ENCODE data around the gene C4B.

The C4B gene

GRCh38 chr6:32082935-32083334 lies 68.3 kb downstream of the C4B start:
- Histone ChIP-seq H3K27me3 (ENCODE audit: control insufficient read depth, insufficient read depth, low read length) (peaks cover 8% of the 10 kb centered on the region), H3K36me3 (ENCODE audit: control insufficient read depth, insufficient read depth, low read length) (peaks cover 6% of the 10 kb centered on the region), H3K9me3 (ENCODE audit: control insufficient read depth, insufficient read depth, low read length) (no peaks in the 10 kb centered on the region), H3K4me3 (ENCODE audit: low read depth, low read length) (no peak overlapping the region), H3K4me1 (ENCODE audit: control insufficient read depth, insufficient read depth, low read length) (peaks cover 2% of the 10 kb centered on the region), H3K9ac (ENCODE audit: low read depth, low read length) (no peak overlapping the region)

DNA sequence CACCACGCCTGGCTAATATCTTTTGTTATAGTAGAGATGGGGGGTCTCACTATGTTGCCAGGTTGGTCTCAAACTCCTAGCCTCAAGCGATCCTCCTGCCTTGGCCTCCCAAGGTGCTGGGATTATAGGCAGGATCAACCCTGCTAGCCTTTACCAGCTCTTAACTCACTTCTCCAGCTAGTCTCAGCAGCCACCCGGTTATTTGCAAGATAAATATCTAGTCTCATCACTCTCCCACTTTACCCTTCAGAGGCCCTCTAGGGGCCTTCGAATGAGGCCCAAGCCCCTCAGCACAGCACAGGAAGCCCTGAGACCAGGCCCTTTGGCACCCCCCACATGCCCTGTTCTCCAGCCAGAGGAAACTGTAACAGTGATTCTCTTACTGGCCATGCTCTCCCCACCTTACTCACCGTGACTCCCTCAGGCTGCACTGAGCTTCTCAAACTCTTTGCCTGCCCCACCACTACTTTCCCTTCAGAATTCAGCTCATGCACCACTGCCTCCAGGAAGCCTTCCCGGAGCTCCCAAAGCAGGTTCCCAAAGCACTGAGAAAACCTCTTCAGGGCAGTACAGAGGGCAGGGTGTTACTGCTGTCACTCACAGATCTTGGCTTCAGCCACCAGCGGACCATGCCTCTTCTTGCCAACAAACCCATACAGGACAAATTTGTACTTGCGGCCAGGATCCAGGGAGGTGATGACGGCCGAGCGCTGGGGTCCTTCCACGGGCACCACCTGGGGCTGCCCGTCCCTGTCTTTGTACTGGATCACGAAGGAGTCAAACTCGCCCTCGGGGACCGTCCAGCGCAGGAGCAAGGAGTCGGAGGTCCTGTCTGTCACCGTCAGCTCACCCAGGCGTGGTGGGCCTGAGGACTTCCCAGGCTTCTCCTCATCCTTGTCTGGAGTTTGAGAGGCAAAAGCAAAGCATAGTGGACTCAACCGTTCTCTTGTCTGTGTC lies 69.5 kb downstream of the C4B start:
- Histone ChIP-seq H3K4me3 (ENCODE audit: low read depth, low read length) (no peak overlapping the region), H3K9me3 (ENCODE audit: control insufficient read depth, insufficient read depth, low read length) (no peaks in the 10 kb centered on the region), H3K36me3 (ENCODE audit: control insufficient read depth, insufficient read depth, low read length) (peaks cover 3% of the 10 kb centered on the region), H3K4me1 (ENCODE audit: control insufficient read depth, insufficient read depth, low read length) (peaks cover 2% of the 10 kb centered on the region), H3K27me3 (ENCODE audit: control insufficient read depth, insufficient read depth, low read length) (peaks cover 8% of the 10 kb centered on the region), H3K9ac (ENCODE audit: low read depth, low read length) (no peak overlapping the region)

- Histone ChIP-seq H3K4me3 (ENCODE audit: low read depth, low read length) (no peak overlapping the region), H3K9ac (ENCODE audit: low read depth, low read length) (no peak overlapping the region), H3K36me3 (ENCODE audit: control insufficient read depth, insufficient read depth, low read length) (peaks cover 3% of the 10 kb centered on the region), H3K9me3 (ENCODE audit: control insufficient read depth, insufficient read depth, low read length) (no peaks in the 10 kb centered on the region), H3K27me3 (ENCODE audit: control insufficient read depth, insufficient read depth, low read length) (peaks cover 8% of the 10 kb centered on the region), H3K4me1 (ENCODE audit: control insufficient read depth, insufficient read depth, low read length) (peaks cover 2% of the 10 kb centered on the region)
These were observed 70.2 kb downstream of the C4B start for GRCh38 chr6:32084780-32085179.

Data from iPS-15b (cell line).